ENCODE measurements around the gene WIPI1. TPM values are rescaled to one million over a fixed set of nuclear protein-coding genes. Genes with fewer than 3 reads are reported as not detected.

Gene WIPI1
- total and polyA plus RNA-seq, 9 of the 15 experiments (the other 6 are each of a cell fraction or from before 2014, with no cell fraction given), result 3.7 to 23.5 (median 11.8) TPM

- TF ChIP-seq ID3 (CRISPR knock-in tag; IDR thresholded peaks at IDR 0.05) (no peak), ID3 (tag; IDR thresholded peaks at IDR 0.05) (no peak), GTF3C2 (IDR thresholded peaks at IDR 0.05; ENCODE audit: borderline replicate concordance, extremely low read depth, insufficient read length) (no peak), MTA3 (IDR thresholded peaks at IDR 0.05; ENCODE audit: borderline replicate concordance) (0 out of 2 replicates have a peak, but pooled peaks have one; percentile 47), REST (IDR thresholded peaks at IDR 0.05; ENCODE audit: borderline replicate concordance) (peak; percentile 84; the same call in 1 of the 2 replicates), REST (CRISPR knock-in tag; IDR thresholded peaks at IDR 0.05; ENCODE audit: low read depth) (no peak), SP1 (CRISPR knock-in tag; IDR thresholded peaks at IDR 0.05) (peak; percentile 88), GABPB2 (CRISPR knock-in tag; conservative IDR thresholded peaks at IDR 0.05) (no peak), SMARCC2 (IDR thresholded peaks at IDR 0.05; ENCODE audit: low read depth) (no peak), NR3C1 (CRISPR knock-in tag; IDR thresholded peaks at IDR 0.05) (no peak), HDAC2 (IDR thresholded peaks at IDR 0.05) (no peak), SAFB2 (IDR thresholded peaks at IDR 0.05; ENCODE audit: borderline replicate concordance, low read depth, low read length, severe bottlenecking) (no peak), MAFG (tag; conservative IDR thresholded peaks at IDR 0.05) (no peak), CXXC5 (CRISPR knock-in tag; IDR thresholded peaks at IDR 0.05) (peak; percentile 16), ZNF561 (CRISPR knock-in tag; conservative IDR thresholded peaks at IDR 0.05) (no peak), CBX2 (IDR thresholded peaks at IDR 0.05; ENCODE audit: insufficient read depth, low read length, poor library complexity, severe bottlenecking) (no peak), MAFF (IDR thresholded peaks at IDR 0.05; ENCODE audit: low read length) (no peak)
These were observed 5.3 kb upstream of the WIPI1 start (continued) for GRCh38 chr17:68462381-68463210.

Measured in K562 (cell line).